G401 (cell line): ENCODE data around the gene HIRA. TPM values are rescaled to one million over a fixed set of nuclear protein-coding genes. Genes with fewer than 3 reads are reported as not detected.
"Not testable (repeated sequence)": the region's sequence is repeated elsewhere in the genome, so short reads cannot be mapped to it uniquely, and the experiment has no call there.

Experiments
- DNase-seq: peaks from one replicate; pipeline ENCODE4 v3.0.0-alpha.2; 2015; ENCODE audit warnings: low spot score
- in situ Hi-C: cut with HindIII; loops from 2 replicates; pipeline ENCODE4 v1.10.0; 2016; ENCODE audit warnings: low sequenced_read_pairs, mixed read lengths
- total RNA-seq: library from RNA; depleted of rRNA; stranded (reverse); fragments of >200 nt; shearing (Covaris generic); gene quantifications from 2 replicates; pipeline ENCODE4 v1.2.3, GENCODE V29; 2014

HIRA gene
- total RNA-seq, 1 experiment from 2014 or later = 41.5 TPM

DNA sequence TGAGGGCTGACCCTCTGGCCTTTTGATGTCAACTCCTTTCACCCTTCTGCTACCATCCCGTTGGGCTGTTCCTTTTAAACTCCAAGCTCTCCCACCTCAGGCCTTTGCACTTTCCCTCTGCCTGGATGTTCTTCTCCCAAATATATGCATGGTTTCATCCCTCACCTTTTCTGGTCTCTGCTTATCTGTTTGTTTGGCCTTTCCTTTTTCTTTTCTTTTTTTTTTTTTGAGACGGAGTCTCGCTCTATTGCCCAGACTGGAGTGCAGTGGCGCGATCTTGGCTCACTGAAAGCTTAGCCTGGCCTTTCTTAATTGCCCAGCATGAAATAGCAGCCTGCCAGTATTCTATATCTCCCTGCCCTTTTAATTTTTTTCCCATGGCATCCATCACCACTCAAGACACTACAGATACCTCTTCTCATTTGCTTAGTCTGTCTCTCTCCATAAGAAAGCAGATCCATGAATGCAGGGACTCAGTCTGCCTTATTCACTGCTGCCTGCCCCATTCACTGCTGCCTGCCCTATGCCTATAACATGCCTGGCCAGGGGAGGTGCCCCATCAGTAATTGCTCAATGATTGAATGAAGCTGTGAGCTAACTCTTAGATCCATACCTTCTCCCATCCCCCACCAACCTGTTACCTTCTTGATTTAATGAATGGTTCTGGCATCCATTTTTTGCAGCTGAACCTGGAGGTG is 81.6 kb downstream of the HIRA start:
- in situ Hi-C loops = no loop called here
- no peak for DNase-seq

DNA sequence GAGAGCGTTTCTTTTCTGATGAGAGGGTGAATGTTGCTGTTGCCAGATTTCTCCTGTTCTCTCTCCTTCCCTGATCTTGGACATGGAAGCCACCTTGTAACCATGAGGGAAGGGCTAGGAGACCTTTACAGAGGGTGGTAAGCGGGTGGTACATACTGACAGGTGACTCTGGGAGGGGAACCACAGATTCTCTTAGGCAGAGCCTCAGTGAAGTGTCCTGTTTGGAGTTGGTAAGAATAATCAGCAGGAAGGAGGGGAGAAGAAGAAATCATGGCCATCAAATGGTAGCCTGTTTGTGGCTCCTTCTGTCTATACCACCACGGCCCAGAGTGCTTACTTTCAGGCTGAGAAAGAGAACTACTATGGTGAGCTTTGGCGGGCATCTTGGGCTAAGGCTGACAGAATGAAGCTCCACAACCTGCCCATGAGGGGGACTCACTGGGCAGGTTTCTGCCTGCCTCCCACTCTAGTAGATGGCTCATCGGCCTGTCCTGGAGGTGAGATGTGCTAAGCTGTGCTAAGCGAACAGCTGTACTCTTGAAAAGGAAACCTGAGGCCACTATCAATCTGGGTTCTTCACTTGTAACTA is 84.8 kb downstream of the HIRA start:
- no peak for DNase-seq
- in situ Hi-C loops = no loop called here

- no peak for DNase-seq
- in situ Hi-C loops = no loop called here
Observed at GRCh38 chr22:19344420-19344819, 87.1 kb downstream of the HIRA start.

DNA sequence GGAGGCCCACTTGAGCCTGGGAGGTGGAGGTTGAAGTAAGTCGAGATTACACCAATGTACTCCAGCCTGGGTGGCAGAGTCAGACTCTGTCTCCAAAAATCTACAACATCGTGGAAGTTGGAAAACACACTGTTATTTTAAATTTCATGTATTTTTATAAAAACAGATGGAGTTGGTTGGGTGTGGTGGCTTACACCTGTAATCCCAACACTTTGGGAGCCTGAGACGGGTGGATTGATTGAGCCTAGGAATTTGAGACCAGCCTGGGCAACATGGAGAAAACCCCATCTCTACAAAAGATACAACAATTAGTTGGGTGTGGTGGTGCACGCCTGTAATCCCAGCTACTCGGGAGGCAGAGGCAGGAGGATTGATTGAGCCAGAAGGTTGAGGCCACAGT is 88.1 kb downstream of the HIRA start:
- no peak for DNase-seq
- in situ Hi-C loops = no loop called here

DNA sequence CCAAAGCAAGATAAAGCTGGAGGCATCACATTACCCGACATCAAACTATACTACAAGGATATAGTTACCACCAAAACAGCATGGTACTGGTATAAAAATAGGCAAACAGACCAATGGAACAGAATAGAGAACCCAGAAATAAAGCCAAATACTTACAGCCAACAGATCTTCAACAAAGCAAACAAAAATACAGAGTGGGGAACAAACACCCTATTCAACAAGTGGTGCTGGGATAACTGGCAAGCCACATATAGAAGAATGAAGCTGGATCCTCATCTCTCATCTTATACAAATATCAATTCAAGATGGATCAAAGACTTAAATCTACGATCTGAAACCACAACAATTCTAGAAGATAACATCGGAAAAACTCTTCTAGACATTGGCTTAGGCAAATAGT is 90.0 kb downstream of the HIRA start:
- in situ Hi-C loops = no loop called here
- DNase-seq = no peak

DNA sequence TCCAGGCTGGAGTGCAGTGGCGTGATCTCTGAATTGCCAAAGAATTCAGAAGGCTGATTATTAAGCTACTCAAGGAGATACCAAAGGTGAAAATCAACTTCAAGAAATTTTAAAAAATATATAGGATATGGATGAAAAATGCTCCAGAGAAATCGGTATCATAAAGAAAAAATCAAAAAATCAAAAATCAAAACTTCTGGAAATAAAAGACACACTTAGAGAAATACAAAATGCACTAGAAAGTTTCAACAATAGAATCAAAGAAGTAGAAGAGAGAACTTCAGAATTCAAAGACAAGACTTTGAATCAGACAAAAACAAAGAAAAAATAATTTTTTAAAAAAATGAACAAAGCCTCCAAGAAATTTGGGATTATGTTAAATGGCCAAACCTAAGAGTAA is 94.4 kb downstream of the HIRA start:
- no peak for DNase-seq

DNA sequence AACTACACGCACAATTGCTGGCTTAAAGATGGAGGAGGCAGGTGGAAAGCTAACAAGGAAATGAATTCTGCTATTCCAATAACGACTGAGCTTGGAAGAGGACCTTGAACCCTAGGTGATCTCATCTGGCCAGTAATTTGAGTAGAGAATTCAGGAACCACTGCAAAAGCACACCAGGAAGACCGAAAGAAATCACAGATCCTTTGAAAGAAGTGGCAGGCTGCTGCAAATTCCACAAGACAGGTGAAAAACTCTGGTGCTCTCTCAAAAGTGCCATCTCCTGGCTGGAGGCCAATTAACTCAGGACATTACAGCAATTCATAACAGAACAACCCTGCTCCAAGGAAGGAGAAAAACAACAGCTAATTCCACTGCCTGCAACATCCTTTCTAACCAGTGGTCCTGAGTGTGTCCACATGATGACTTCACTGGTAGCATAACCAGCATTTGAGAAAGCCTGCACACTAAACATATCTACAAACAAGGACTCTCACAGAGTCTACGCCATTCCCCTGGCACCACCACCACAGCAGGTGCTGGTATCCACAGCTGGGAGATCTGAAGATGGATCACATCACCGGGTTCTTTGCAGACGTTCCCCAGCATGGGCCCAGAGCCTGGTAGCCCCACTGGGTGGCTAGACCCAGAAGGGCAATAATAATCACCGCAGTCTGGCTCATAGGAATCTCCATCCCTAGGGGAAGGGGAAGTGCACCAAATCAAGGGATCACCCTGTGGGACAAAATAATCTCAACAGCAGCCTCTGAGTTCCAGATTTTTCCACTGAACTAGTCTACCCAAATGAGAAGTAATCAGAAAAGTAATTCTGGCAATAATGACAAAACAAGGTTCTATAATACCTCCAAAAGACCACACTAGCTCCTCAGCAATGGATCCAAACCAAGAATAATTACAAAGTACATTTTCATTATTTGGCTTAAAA is 95.1 kb downstream of the HIRA start:
- DNase-seq = no peak
- in situ Hi-C loops = no loop called here

More for the DNA sequence above, 94.4 kb downstream of the HIRA start:
- in situ Hi-C loops = no loop called here

DNA sequence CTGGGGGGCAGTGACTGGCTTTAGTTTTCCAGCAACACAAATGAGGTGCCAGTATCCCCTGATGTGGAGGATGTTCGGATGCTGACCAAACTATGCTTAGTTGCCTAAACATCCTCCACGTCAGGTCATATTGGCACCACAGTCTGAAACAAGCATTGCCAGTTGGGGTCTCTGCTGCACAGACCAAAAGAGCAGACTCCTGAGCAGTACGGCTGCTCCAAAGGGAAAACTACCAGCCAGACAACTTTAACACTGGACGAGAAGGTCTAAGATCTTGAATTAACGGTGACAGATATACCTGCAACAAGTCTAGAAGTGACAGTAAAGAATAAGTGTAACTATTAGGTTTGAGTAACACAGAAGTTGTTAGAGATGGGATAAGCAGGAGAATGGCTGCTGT is 99.6 kb downstream of the HIRA start:
- in situ Hi-C loops = no loop called here
- DNase-seq = no peak

- no peak for DNase-seq
- in situ Hi-C loops = no loop called here
Observed at GRCh38 chr22:19331474-19331873, 100.1 kb downstream of the HIRA start.

DNA sequence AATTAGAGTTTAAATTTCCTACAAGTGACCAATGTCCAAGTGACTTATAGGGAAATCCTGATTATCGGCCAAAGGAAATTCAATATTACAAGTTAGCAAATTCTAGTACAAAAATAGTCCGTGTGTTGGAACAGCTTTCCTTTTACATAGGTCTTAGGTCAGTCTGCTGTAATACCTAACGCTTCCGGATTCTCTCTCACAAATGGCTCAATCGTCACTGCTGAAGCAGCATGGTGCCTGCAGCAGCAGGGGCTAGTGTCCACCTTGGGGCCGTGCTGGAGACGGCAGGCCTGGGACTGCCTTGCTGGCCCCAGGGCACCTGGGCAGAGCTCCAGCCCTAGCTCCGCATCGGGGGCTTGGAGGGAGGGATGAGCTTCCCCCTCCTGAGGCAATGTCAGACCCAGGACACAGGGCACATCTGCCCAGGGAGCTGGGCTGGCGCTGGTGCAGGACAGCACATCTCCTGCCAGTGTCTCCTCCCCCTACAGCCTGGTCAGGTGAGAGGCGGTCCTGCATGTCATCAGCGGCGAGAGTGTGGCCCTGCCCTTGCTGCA is 100.6 kb downstream of the HIRA start:
- in situ Hi-C loops = no loop called here
- no peak for DNase-seq

- DNase-seq, in situ Hi-C loops: not testable (repeated sequence)
Observed at GRCh38 chr22:19330205-19330604, 101.3 kb downstream of the HIRA start.

DNA sequence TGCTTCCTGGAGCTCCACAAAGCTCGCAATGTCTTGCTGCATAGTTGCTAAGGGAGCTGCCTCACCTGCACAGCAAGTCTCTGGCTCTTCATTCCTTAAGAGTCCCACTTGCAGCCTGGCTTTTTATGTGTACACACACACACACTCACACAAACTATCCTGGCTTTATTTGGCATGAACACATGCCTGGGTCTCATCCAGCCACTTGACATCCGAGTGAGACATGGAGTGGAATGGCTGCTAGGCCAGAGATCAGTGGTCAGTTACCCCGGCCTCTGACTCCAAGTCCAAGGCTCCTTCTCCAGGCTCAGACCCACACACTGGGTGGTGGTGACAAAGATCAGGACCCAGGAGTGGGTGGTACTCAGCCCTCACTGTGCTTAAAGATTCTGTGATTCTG is 102.1 kb downstream of the HIRA start:
- in situ Hi-C loops = no loop called here
- no peak for DNase-seq

- in situ Hi-C loops = no loop called here
- no peak for DNase-seq
Observed at GRCh38 chr22:19325296-19325948, 106.1 kb downstream of the HIRA start.

- in situ Hi-C loops, DNase-seq: not testable (repeated sequence)
Observed at GRCh38 chr22:19323420-19323819, 108.1 kb downstream of the HIRA start.

DNA sequence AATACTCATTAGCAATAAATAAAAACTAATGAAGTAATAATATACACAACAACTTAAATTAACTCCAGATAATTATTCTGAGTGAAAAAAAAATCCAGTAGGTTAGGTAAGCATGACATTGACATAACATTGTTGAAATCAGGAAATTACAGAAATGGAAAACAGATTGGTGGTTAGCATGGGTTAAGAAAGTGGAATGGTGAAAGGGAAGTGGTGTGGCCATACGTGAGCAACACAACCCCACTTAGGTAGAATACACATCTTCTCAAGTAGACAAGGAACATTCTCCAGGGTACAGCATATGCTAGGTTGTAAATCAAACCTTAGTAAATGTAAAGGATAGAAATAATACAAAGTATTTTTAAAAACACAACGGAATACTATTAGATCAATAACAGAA is 109.8 kb downstream of the HIRA start:
- in situ Hi-C loops = no loop called here
- no peak for DNase-seq

GRCh38 chr22:19320136-19320535 is 111.4 kb downstream of the HIRA start:
- in situ Hi-C loops, DNase-seq: not testable (repeated sequence)

DNA sequence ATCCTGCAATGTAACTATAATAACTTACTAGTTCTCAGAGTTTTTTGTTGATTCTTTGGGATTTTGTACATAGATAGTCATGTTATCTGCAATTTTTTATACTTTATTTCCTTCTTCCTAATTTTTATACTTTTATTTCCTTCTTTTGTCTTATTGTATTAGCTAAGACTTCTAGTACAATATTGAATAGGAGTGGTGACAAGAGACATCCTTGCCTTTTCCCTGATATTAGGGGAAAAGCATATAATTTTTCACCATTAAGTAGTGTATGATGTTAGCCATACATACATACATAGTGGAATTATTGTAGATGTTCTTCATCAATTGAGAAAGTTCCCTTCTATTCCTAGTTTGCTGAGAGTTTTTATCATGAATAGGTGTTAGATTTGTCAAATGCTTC is 112.3 kb downstream of the HIRA start:
- in situ Hi-C loops = no loop called here

DNA sequence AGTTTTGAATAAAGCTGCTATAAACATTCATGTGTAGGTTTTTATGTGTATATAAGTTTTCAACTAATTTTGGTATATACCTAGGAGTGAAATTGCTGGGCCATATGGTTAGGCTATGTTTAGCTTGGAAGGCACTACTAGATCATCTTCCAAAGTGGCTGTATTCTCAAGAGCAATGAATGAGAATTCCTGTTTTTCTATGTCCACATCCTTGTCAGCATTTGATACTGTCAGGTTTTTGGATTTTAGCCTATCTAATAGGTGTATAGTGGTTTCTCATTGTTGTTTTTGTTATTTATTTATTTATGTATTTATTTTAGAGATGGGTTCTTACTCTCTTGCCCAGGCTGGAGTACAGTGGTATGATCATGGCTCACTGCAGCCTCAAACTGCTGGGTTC is 113.7 kb downstream of the HIRA start:
- no peak for DNase-seq
- in situ Hi-C loops = no loop called here

More for the DNA sequence above, 112.3 kb downstream of the HIRA start:
- no peak for DNase-seq

DNA sequence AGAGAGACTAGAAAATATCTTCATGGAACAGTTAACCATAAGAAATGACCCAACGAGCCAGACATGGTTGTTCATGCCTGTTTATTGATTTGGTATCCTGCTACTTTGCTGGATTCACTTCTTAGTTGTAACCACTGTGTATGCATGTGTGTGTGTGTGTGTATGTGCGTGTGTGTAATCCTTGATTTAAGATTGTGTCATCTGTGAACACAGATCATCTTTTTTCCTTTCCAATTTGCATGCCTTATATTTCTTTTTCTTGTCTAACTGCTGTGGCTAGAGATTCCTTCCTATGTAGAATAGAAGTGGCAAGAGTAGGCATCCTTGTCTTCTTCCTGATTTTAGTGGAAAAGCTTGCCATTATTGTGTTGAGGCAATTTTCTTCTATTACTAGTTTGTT is 123.7 kb downstream of the HIRA start:
- DNase-seq = no peak

More for the DNA sequence above, 123.7 kb downstream of the HIRA start:
- in situ Hi-C loops = no loop called here
